Lung (tissue), 12 donors: ENCODE results near the gene MINDY4. TPM values are rescaled to one million over a fixed set of nuclear protein-coding genes. Genes with fewer than 3 reads are reported as not detected.

Experiments used
- ATAC-seq: fragments of 200-7000 bp; cut with Tn5 transposase; one replicate; pipeline ENCODE4 v1.9.1; 2020; ENCODE audit warnings: moderate number of reproducible peaks; ENCODE audit not compliant: insufficient read depth, low FRiP score
- DNase-seq, 3 donors: peaks; one replicate each; pipeline ENCODE4 v3.0.0-alpha.2; 2013 to 2017
- H3K27ac ChIP-seq, 2 donors: one replicate each; pipeline ENCODE4 v1.5.1; 2013; ENCODE audit warnings: mild to moderate bottlenecking in 2 of 2, moderate library complexity in 2 of 2, control low read depth in 1 of 2, inconsistent platforms in 1 of 2, low read depth in 1 of 2, low read length in 1 of 2
- H3K27me3 ChIP-seq, 3 donors: one replicate each; pipeline ENCODE4 v1.5.1; 2013; ENCODE audit warnings: low read length in 2 of 3; ENCODE audit not compliant: control insufficient read depth in 3 of 3, insufficient read depth in 3 of 3
- H3K36me3 ChIP-seq, 4 donors: one replicate each; pipeline ENCODE4 v1.5.1; 2013; ENCODE audit warnings: low read length in 4 of 4, mild to moderate bottlenecking in 1 of 4, moderate library complexity in 1 of 4; ENCODE audit not compliant: control insufficient read depth in 4 of 4, insufficient read depth in 4 of 4
- H3K4me1 ChIP-seq, 5 donors: one replicate each; pipeline ENCODE4 v1.5.1; 2013; ENCODE audit warnings: low read length in 5 of 5, mild to moderate bottlenecking in 2 of 5, moderate library complexity in 1 of 5; ENCODE audit not compliant: control insufficient read depth in 5 of 5, insufficient read depth in 5 of 5
- H3K4me3 ChIP-seq: one replicate; pipeline ENCODE4 v1.5.1; 2013; ENCODE audit warnings: mild to moderate bottlenecking, control low read depth, moderate library complexity
- H3K9ac ChIP-seq, 2 donors: one replicate each; pipeline ENCODE4 v1.5.1; 2013; ENCODE audit warnings: low read length in 2 of 2, control low read depth in 1 of 2; ENCODE audit not compliant: insufficient read depth in 1 of 2
- H3K9me3 ChIP-seq, 4 donors: one replicate each; pipeline ENCODE4 v1.5.1; 2013; ENCODE audit warnings: low read length in 3 of 4, mild to moderate bottlenecking in 1 of 4, moderate library complexity in 1 of 4; ENCODE audit not compliant: control insufficient read depth in 4 of 4, insufficient read depth in 3 of 4
- CTCF ChIP-seq: IDR thresholded peaks from 2 replicates; pipeline ENCODE4 v1.5.1; 2012; ENCODE audit warnings: mild to moderate bottlenecking; ENCODE audit errors: control extremely low read depth, extremely low read depth
- WGBS, 2 donors: extraction: QIAGEN DNeasy Blood & Tissue Kit; methylation state at CpG; one replicate each; pipeline ENCODE4 v1.1.7; 2013; 5-methylcytosine and 5-hydroxymethylcytosine counted together
- polyA plus RNA-seq, 2 donors: library from polyadenylated mRNA; stranded (reverse); fragments of 200-250 nt; gene quantifications; one replicate each; pipeline ENCODE4 v1.2.1, GENCODE V29; 2013
- total RNA-seq, 2 donors: library from RNA; depleted of rRNA in 1 of 2; stranded (reverse); fragments of >200 nt in 1 of 2; gene quantifications; one replicate each; pipeline ENCODE4 v1.2.1, GENCODE V29; 2014 to 2021
- donor health status: control.
- donor health status: control.
- donor health status: Bipolar disorder and iron deficiency.
- donor health status: healthy.
- donor health status: DM: yes; HTN: yes; CAD: no.

The MINDY4 gene
- total and polyA plus RNA-seq, 4 donors: 5.0 to 24.1 (median 10.7) TPM

DNA sequence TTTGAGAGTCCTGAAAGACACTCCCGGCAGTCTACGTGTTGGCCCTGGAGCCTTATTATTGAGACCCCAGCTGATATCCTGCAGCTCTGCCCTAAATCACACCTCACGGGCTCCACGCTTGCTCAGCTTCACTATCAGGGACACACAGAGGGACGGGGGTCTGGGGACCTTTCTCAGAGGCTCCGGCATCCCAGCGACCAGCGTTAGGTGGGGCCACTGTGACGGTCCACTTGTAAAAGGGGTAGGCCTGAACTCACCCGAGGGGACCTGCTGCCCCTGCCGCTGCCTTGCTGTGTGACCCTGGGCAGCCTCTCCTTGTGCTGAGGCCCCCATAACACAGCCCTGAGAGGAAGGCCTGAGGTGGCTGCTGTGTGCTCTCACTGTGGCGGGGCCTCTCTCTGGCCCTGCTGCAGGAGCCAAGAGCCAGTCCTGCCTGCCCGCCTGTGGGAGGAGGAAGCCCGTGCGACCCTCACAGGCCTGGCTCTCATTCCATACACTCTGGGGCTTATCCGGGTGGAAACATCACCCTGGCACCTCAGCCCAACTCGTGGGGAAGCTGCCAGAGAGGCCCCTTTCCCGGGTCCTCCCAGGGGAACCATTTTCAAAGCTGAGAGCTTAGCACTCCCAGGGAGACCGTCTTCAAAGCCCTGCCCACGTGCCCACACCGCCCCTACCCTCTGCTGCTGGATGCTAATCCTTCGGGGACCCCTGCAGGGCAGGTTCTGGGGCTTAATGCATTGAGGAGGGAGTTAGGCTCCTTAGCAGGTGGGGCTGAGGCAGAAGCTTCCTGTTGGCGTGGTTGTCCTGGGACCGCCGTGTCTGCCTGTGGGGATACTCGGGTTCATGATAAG is 162.1 kb downstream of the MINDY4 start:
- peak overlapping the region in 1 of 2 donors; percentile 16 for H3K9ac ChIP-seq
- H3K4me1 ChIP-seq: peaks cover 0 to 10% (median 5%) of the 10 kb centered on the region in 5 donors
- no peak overlapping the region for H3K4me3 ChIP-seq
- no peaks in the 10 kb centered on the region for H3K9me3 ChIP-seq
- DNase-seq: peak in 1 of 3 donors; percentile 5
- H3K27me3 ChIP-seq: no peaks in the 10 kb centered on the region
- no peak for TF ChIP-seq CTCF
- ATAC-seq: no peak
- WGBS, 2 donors: 85 to 88% methylated on average over 25 to 26 of the region's 26 CpGs
- H3K27ac ChIP-seq: no peak overlapping the region
- no peaks in the 10 kb centered on the region for H3K36me3 ChIP-seq

DNA sequence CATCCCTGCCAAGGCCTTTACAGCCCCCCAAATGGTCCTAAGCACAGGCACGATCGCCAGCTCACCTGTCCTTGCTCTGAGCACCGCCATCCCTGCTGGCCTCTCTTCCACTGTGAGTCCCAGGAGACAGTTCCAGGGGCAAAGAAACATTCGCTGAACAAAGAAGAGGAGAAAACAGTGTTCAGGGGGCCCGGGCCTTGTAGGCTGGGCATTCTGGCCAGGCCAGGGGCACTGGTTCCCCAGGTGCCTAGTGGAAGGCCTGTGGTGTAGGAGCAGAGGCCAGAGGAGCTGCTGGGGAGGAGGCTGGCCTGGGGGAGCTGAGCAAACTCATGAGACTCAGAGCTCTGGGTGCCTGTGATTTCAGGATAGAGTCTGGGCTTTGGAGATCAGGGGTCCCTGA is 163.0 kb downstream of the MINDY4 start:
- no peak for TF ChIP-seq CTCF
- DNase-seq: no peak
- Histone ChIP-seq H3K27me3 (no peaks in the 10 kb centered on the region), H3K9me3 (no peaks in the 10 kb centered on the region), H3K4me1 (peaks cover 0 to 15% (median 5%) of the 10 kb centered on the region in 5 donors), H3K9ac (no peak overlapping the region), H3K36me3 (no peaks in the 10 kb centered on the region), H3K4me3 (no peak overlapping the region), H3K27ac (no peak overlapping the region)
- 95 to 97% methylated on average over 5 of the region's 5 CpGs for WGBS, 2 donors
- no peak for ATAC-seq

- WGBS, 2 donors: 69 to 81% methylated on average over 5 to 6 of the region's 6 CpGs
Measured at GRCh38 chr7:30934732-30935568, 163.7 kb downstream of the MINDY4 start.

More at GRCh38 chr7:30934732-30935568, 163.7 kb downstream of the MINDY4 start:
- peaks cover 0 to 15% (median 5%) of the 10 kb centered on the region in 5 donors for H3K4me1 ChIP-seq
- peaks cover 0 to 3% (median 3%) of the 10 kb centered on the region in 3 donors for H3K27me3 ChIP-seq
- no peaks in the 10 kb centered on the region for H3K9me3 ChIP-seq
- no peak overlapping the region for H3K9ac ChIP-seq
- no peak overlapping the region for H3K27ac ChIP-seq
- H3K4me3 ChIP-seq: no peak overlapping the region
- no peak for TF ChIP-seq CTCF
- H3K36me3 ChIP-seq: no peaks in the 10 kb centered on the region
- DNase-seq (no peak), ATAC-seq (peak; percentile 8)
